Body of pancreas (tissue), 4 donors: ENCODE results near the gene ERC2. TPM values are rescaled to one million over a fixed set of nuclear protein-coding genes. Genes with fewer than 3 reads are reported as not detected.
"Not testable (repeated sequence)": the region's sequence is repeated elsewhere in the genome, so short reads cannot be mapped to it uniquely, and the experiment has no call there.

Source experiments
- ATAC-seq: fragments of 150-250 bp; one replicate; pipeline ENCODE4 v1.9.1; 2016
- DNase-seq, 4 donors: peaks; one replicate each; pipeline ENCODE4 v3.0.0-alpha.2; 2019
- H3K27ac ChIP-seq, 4 donors: fragments of 200-600 bp; sonication (generic); 1 replicate in 3 of 4; 2 replicates in 1 of 4; pipeline versions ENCODE4 v1.5.1 to v1.6.1; 2016 to 2019; ENCODE audit warnings: mild to moderate bottlenecking in 1 of 4, mixed read lengths in 1 of 4, moderate library complexity in 1 of 4
- H3K27me3 ChIP-seq, 2 donors: fragments of 200-600 bp; sonication (generic); one replicate each; pipeline ENCODE4 v1.6.0; 2016; ENCODE audit warnings: mild to moderate bottlenecking in 1 of 2
- H3K36me3 ChIP-seq, 2 donors: fragments of 200-600 bp; sonication (generic); replicated peaks in 1 of 2; 2 replicates each; pipeline ENCODE4 v1.5.1; 2016; ENCODE audit warnings: low read depth in 2 of 2; ENCODE audit not compliant: insufficient read depth in 1 of 2
- H3K4me1 ChIP-seq: fragments of 200-600 bp; sonication (generic); one replicate; pipeline ENCODE4 v1.6.0; 2016
- H3K4me3 ChIP-seq, 2 donors: fragments of 200-600 bp; sonication (generic); 1 replicate in 1 of 2; 2 replicates in 1 of 2; pipeline ENCODE4 v1.5.1; 2016 to 2019
- H3K9me3 ChIP-seq, 3 donors: fragments of 200-600 bp; sonication (generic); 1 replicate in 2 of 3; 2 replicates in 1 of 3; pipeline ENCODE4 v1.5.1; 2016
- CTCF ChIP-seq, 7 experiments: fragments of 450-650 bp in 4 of 7; fragments of 200-600 bp in 3 of 7; sonication (generic) in 3 of 7; IDR thresholded peaks; one replicate each; pipeline ENCODE4 v1.5.1; 2016 to 2019; ENCODE audit warnings: antibody characterized with exemption in 7 of 7
- POLR2A ChIP-seq, 3 donors: fragments of 450-650 bp; IDR thresholded peaks; one replicate each; pipeline ENCODE4 v1.6.1; 2016; ENCODE audit warnings: antibody characterized with exemption in 3 of 3, mild to moderate bottlenecking in 2 of 3
- WGBS, 2 donors: methylation state at CpG; one replicate each; pipeline ENCODE4 v1.1.5; 2017; 5-methylcytosine and 5-hydroxymethylcytosine counted together
- intact Hi-C: fragments of 100-400 bp; cut with DNase I; formaldehyde crosslinking; loops from one replicate; pipeline ENCODE4 v1.15.1; 2023
- total RNA-seq, 2 donors: library from RNA; depleted of rRNA; stranded (reverse); fragments of >200 nt; gene quantifications; one replicate each; pipeline ENCODE4 v1.1.0, GENCODE V29; 2016

ERC2 gene
- total RNA-seq = 1 to 10 TPM; 4.0 to 4.7 TPM

DNA sequence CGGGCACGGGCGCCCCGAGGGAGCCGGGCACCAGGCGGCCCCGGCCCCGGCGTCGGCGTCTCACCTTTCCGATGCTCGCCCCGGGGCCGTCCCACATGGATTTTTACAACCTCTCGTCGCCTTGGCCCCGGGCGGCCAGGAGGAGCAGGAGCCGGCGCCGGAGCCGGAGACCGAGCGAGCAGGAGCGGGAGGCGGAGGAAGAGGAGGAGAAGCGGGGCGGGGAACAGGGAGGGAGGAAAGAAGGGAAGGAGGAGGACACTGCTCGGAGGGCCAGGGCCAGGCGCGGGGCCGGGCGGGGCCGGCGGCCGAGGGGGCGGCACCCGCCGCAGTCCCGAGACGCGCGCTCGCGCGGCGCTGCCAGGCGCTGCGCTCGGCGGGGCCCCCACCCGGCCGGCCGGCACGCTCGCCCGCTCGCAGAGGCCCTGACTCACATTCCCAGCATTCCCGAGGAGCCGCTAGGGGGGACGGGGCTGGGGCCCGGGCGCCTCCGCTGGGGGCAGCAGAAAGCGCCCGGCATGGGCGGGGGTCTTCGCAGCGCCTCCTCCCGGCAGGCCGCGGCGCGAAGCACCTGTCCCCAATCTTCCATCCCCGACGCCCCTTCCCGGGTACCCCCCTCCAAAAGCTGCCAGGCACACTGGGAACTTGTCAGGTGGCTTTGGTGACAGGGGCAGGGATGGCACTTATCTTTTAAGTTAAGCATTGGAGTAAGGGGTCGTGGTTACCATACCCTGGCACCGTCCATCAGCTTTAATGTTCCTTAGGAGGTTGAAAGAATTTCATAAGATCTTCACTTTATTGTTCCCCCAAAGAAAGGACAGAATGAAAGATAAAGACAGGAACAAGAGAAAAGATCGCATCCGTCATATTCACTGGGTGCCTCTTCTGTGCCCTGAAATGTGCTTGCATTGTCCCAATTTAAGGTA, at the start of gene ERC2:
TSS of gene ERC2 (minus strand) at position 284 of the 923 bp plus-strand sequence.
- Histone ChIP-seq H3K36me3 (no peaks in the 10 kb centered on the region), H3K4me1 (peaks cover 13% of the 10 kb centered on the region), H3K9me3 (no peaks in the 10 kb centered on the region), H3K4me3 (peak within 1 kb of the TSS; percentile 39 to 65), H3K27ac (peak within 1 kb of the TSS in 2 of 4 donors; percentile 24 to 58), H3K27me3 (no peaks in the 10 kb centered on the region)
- TF ChIP-seq POLR2A (IDR thresholded peaks at IDR 0.05) = no peak
- TF ChIP-seq CTCF (IDR thresholded peaks at IDR 0.05) = peak in 3 of 7 experiments; percentile 9 to 21 (median 19)
- peak; percentile 52 to 75 (median 62) for DNase-seq
- 3 to 15% methylated on average over 17 to 80 of the region's 82 CpGs for WGBS, 2 donors
- intact Hi-C loops = no loop called here
- ATAC-seq = peak; percentile 75

- ATAC-seq (no peak), DNase-seq (no peak)
- H3K9me3 ChIP-seq = no peaks in the 10 kb centered on the region
- no peak for TF ChIP-seq CTCF (IDR thresholded peaks at IDR 0.05)
- TF ChIP-seq POLR2A (IDR thresholded peaks at IDR 0.05) = no peak
- no peak overlapping the region for H3K27ac ChIP-seq
- intact Hi-C loops = no loop called here
- 45 to 50% methylated on average over 3 of the region's 3 CpGs for WGBS, 2 donors
- H3K36me3 ChIP-seq = no peaks in the 10 kb centered on the region
- H3K4me3 ChIP-seq = no peak overlapping the region
- H3K4me1 ChIP-seq = no peaks in the 10 kb centered on the region
- no peaks in the 10 kb centered on the region for H3K27me3 ChIP-seq
These were observed 34.5 kb upstream of the ERC2 start for GRCh38 chr3:56502738-56503137.

GRCh38 chr3:56496376-56496775, 28.1 kb upstream of the ERC2 start:
- H3K4me3 ChIP-seq, ATAC-seq, H3K27me3 ChIP-seq, H3K4me1 ChIP-seq, H3K27ac ChIP-seq, intact Hi-C loops, H3K9me3 ChIP-seq, H3K36me3 ChIP-seq, DNase-seq: not testable (repeated sequence)
- WGBS, 2 donors = 36 to 40% methylated on average over 5 of the region's 5 CpGs

- H3K4me3 ChIP-seq = no peak overlapping the region
- DNase-seq = peak; percentile 84 to 88 (median 86)
- H3K4me1 ChIP-seq = no peaks in the 10 kb centered on the region
- no peaks in the 10 kb centered on the region for H3K27me3 ChIP-seq
- H3K27ac ChIP-seq = no peak overlapping the region
- ATAC-seq = peak; percentile 87
- no peaks in the 10 kb centered on the region for H3K9me3 ChIP-seq
- no peaks in the 10 kb centered on the region for H3K36me3 ChIP-seq
- intact Hi-C loops = no loop called here
- no peak for TF ChIP-seq POLR2A (IDR thresholded peaks at IDR 0.05)
- peak; percentile 86 to 97 (median 95) for TF ChIP-seq CTCF (IDR thresholded peaks at IDR 0.05)
- 0 to 3% methylated on average over 5 of the region's 5 CpGs for WGBS, 2 donors
These were observed 26.5 kb upstream of the ERC2 start for GRCh38 chr3:56494679-56495322.

- intact Hi-C loops = no loop called here
- WGBS, 2 donors = 57 to 60% methylated on average over 2 of the region's 2 CpGs
- H3K27me3 ChIP-seq = no peaks in the 10 kb centered on the region
- no peaks in the 10 kb centered on the region for H3K36me3 ChIP-seq
- H3K4me1 ChIP-seq = no peaks in the 10 kb centered on the region
- TF ChIP-seq CTCF (IDR thresholded peaks at IDR 0.05) = no peak
- no peak overlapping the region for H3K27ac ChIP-seq
- no peaks in the 10 kb centered on the region for H3K9me3 ChIP-seq
- H3K4me3 ChIP-seq = no peak overlapping the region
- DNase-seq = no peak
- no peak for ATAC-seq
These were observed 23.3 kb upstream of the ERC2 start for GRCh38 chr3:56491566-56491965.
